Measurements from ENCODE around the gene CTBP2.

- no peak for TF ChIP-seq ARNT (IDR thresholded peaks at IDR 0.05)
- TF ChIP-seq HDGF (IDR thresholded peaks at IDR 0.05; ENCODE audit: borderline replicate concordance): no peak
- no peak for TF ChIP-seq L3MBTL2 (conservative IDR thresholded peaks at IDR 0.05)
- TF ChIP-seq FOXM1 (IDR thresholded peaks at IDR 0.05; ENCODE audit: borderline replicate concordance): no peak
- TF ChIP-seq BHLHE40 (IDR thresholded peaks at IDR 0.05; ENCODE audit: borderline replicate concordance): no peak
- TF ChIP-seq FOXA1 (IDR thresholded peaks at IDR 0.05): no peak
Measured at GRCh38 chr10:125087897-125088215, 72.5 kb downstream of the CTBP2 start.
